ENCODE measurements around the gene IQSEC1. TPM values are rescaled to one million over a fixed set of nuclear protein-coding genes. Genes with fewer than 3 reads are reported as not detected.

Gene IQSEC1
- total and polyA plus RNA-seq, 10 of the 15 experiments (the other 5 are each of a cell fraction or from before 2014, with no cell fraction given): 0.92 to 55.2 (median 8.5) TPM

GRCh38 chr3:12964711-12965612 is 108.3 kb downstream of the IQSEC1 start (continued):
- TF ChIP-seq MTA3 (IDR thresholded peaks at IDR 0.05; ENCODE audit: borderline replicate concordance, low read length): no peak

GRCh38 chr3:12963922-12964701 is 109.1 kb downstream of the IQSEC1 start:
- TF ChIP-seq YBX1 (IDR thresholded peaks at IDR 0.05) (no peak), CREB1 (IDR thresholded peaks at IDR 0.05; ENCODE audit: low read depth) (no peak), ATF7 (IDR thresholded peaks at IDR 0.05; ENCODE audit: low read depth) (no peak), GATAD2B (conservative IDR thresholded peaks at IDR 0.05; ENCODE audit: low read depth) (no peak), STAT3 (IDR thresholded peaks at IDR 0.05; ENCODE audit: low read depth, low read length) (no peak), TCF3 (IDR thresholded peaks at IDR 0.05; ENCODE audit: borderline replicate concordance, insufficient read depth, low read depth, low read length) (no peak), RCOR1 (conservative IDR thresholded peaks at IDR 0.05; ENCODE audit: low read depth, low read length) (no peak), PKNOX1 (IDR thresholded peaks at IDR 0.05) (no peak), TAF1 (IDR thresholded peaks at IDR 0.05; ENCODE audit: borderline replicate concordance, low read depth, low read length) (no peak), HSF1 (IDR thresholded peaks at IDR 0.05; ENCODE audit: low read depth, low read length) (no peak), BMI1 (IDR thresholded peaks at IDR 0.05; ENCODE audit: borderline replicate concordance) (no peak), CREM (IDR thresholded peaks at IDR 0.05; ENCODE audit: low read depth) (no peak), ZBED1 (IDR thresholded peaks at IDR 0.05; ENCODE audit: borderline replicate concordance) (no peak), SMARCA5 (IDR thresholded peaks at IDR 0.05) (no peak), NBN (IDR thresholded peaks at IDR 0.05) (no peak)
- H3K4me1 ChIP-seq (ENCODE audit: control insufficient read depth, insufficient read depth, low read length): peaks cover 52% of the 10 kb centered on the region
- CTCF ChIA-PET: interaction anchor here (0.7 to 1.7 kb wide), 5 partner anchors 18 to 122 kb away, joined by 3 to 5 read pairs (median 3); no protein-coding TSS in a partner anchor
- H4K20me1 ChIP-seq (ENCODE audit: control insufficient read depth, insufficient read depth): peaks cover 21% of the 10 kb centered on the region
- no peaks in the 10 kb centered on the region for H3K9me3 ChIP-seq (replicated peaks; ENCODE audit: control insufficient read depth, insufficient read depth, low read length)
- no peak overlapping the region for H3K4me3 ChIP-seq
- no peak overlapping the region for H2AFZ ChIP-seq (ENCODE audit: control insufficient read depth, low read depth, low read length)
- POLR2A ChIA-PET: interaction anchor here (0.7 to 1.0 kb wide), 3 partner anchors 9 to 15 kb away, joined by 3 read pairs; no protein-coding TSS in a partner anchor
- H3K27ac ChIP-seq (ENCODE audit: control insufficient read depth, insufficient read depth): no peak overlapping the region
- SMC1A ChIA-PET (ENCODE audit: uncharacterized antibody, unreplicated experiment): no interaction called here
- peaks cover 48% of the 10 kb centered on the region for H3K79me2 ChIP-seq (ENCODE audit: control insufficient read depth, insufficient read depth, low read length)
- WGBS (ENCODE audit: insufficient coverage, insufficient replicate concordance, low lambda C conversion rate, missing lambda C conversion rate): 93% methylated on average over 8 of the region's 8 CpGs
- BruUV-seq (replicated peaks): no TSS peak
- no peak overlapping the region for H3K9ac ChIP-seq (ENCODE audit: control insufficient read depth, insufficient read depth, low read length)
- peaks cover 3 to 11% of the 10 kb centered on the region in 2 experiments; a peak in 3 of 4 replicates for H3K36me3 ChIP-seq (ENCODE audit: control insufficient read depth in 2 of 2, insufficient read depth in 2 of 2, low read length in 1 of 2)
- RAD21 ChIA-PET (ENCODE audit: unreplicated experiment): no interaction called here
- H3K27me3 ChIP-seq (replicated peaks in 1 of 2; ENCODE audit: control insufficient read depth in 2 of 2, insufficient read depth in 2 of 2, low read length in 1 of 2): no peaks in the 10 kb centered on the region
- in situ Hi-C loops (cut with MboI) (no loop called here), intact Hi-C loops (cut with micrococcal nuclease; ENCODE audit: unreplicated experiment) (no loop called here)
- DNase-seq (ENCODE audit: low read depth, low spot score) (no peak), ATAC-seq (no peak), FAIRE-seq (no peak)
- no peak overlapping the region for H3K4me2 ChIP-seq (ENCODE audit: control insufficient read depth, insufficient read depth)

Data from GM12878 (cell line).